Measurements from ENCODE around the gene FAM78A.

FAM78A gene

GRCh38 chr9:131277910-131278701 lies 1.8 kb upstream of the FAM78A start:
- H3K27me3 ChIP-seq (ENCODE audit: insufficient read depth, low read length) = peaks cover 30% of the 10 kb centered on the region
- DNase-seq = peak; percentile 66 to 80
- H3K14ac ChIP-seq (ENCODE audit: low read length) = no peak overlapping the region
- no CpG with 5 or more reads among the region's 59 CpGs for WGBS (ENCODE audit: extremely low coverage, insufficient coverage, insufficient read length)
- H4K12ac ChIP-seq (ENCODE audit: low read depth, low read length) = no peak overlapping the region
- no peak overlapping the region for H2BK12ac ChIP-seq (ENCODE audit: low read length)
- no peak overlapping the region for H4K8ac ChIP-seq (ENCODE audit: low read depth, low read length)
- no peak overlapping the region for H2BK120ac ChIP-seq (ENCODE audit: insufficient read depth, low read length, poor library complexity)
- no peak overlapping the region for H4K91ac ChIP-seq (ENCODE audit: low read depth, low read length)
- H2AK5ac ChIP-seq (ENCODE audit: low read length) = no peak overlapping the region
- peak overlapping the region; percentile 78 for H3K4me2 ChIP-seq (ENCODE audit: low read length)
- no peak overlapping the region for H2BK5ac ChIP-seq (ENCODE audit: low read depth, low read length, poor library complexity)
- no peak overlapping the region for H3K23ac ChIP-seq (ENCODE audit: low read length)
- peak overlapping the region; percentile 72 for H3K4me3 ChIP-seq (ENCODE audit: low read depth, low read length)
- peaks cover 6% of the 10 kb centered on the region for H3K9me3 ChIP-seq (ENCODE audit: insufficient read depth, low read depth, low read length)
- H3K79me1 ChIP-seq (ENCODE audit: low read length) = no peaks in the 10 kb centered on the region
- no peaks in the 10 kb centered on the region for H3K36me3 ChIP-seq (ENCODE audit: control insufficient read depth in 1 of 2, insufficient read depth in 2 of 2, low read length in 2 of 2)
- no peak overlapping the region for H3K27ac ChIP-seq (ENCODE audit: low read depth, low read length)
- H3K18ac ChIP-seq (ENCODE audit: low read length) = no peak overlapping the region
- H3K9ac ChIP-seq (ENCODE audit: low read length) = no peak overlapping the region
- no peak overlapping the region for H3K4ac ChIP-seq (ENCODE audit: low read depth, low read length)
- no peaks in the 10 kb centered on the region for H3K79me2 ChIP-seq (ENCODE audit: control insufficient read depth, insufficient read depth, low read length, poor library complexity)
- peaks cover 2 to 5% of the 10 kb centered on the region in 2 experiments for H3K4me1 ChIP-seq (ENCODE audit: control insufficient read depth in 1 of 2, insufficient read depth in 2 of 2, low read length in 2 of 2)
- H2AFZ ChIP-seq (ENCODE audit: insufficient read depth, low read length, poor library complexity) = no peak overlapping the region

GRCh38 chr9:131277287-131277909 lies 1.1 kb upstream of the FAM78A start:
- peak overlapping the region; percentile 78 for H3K4me2 ChIP-seq (ENCODE audit: low read length)
- peak overlapping the region; percentile 72 for H3K4me3 ChIP-seq (ENCODE audit: low read depth, low read length)
- H3K4ac ChIP-seq (ENCODE audit: low read depth, low read length) = no peak overlapping the region
- no peak overlapping the region for H2BK12ac ChIP-seq (ENCODE audit: low read length)
- no peaks in the 10 kb centered on the region for H3K79me2 ChIP-seq (ENCODE audit: control insufficient read depth, insufficient read depth, low read length, poor library complexity)
- no peak overlapping the region for H2BK5ac ChIP-seq (ENCODE audit: low read depth, low read length, poor library complexity)
- no peak overlapping the region for H4K91ac ChIP-seq (ENCODE audit: low read depth, low read length)
- H3K27me3 ChIP-seq (ENCODE audit: insufficient read depth, low read length) = peaks cover 26% of the 10 kb centered on the region
- peaks cover 2 to 4% of the 10 kb centered on the region in 2 experiments for H3K4me1 ChIP-seq (ENCODE audit: control insufficient read depth in 1 of 2, insufficient read depth in 2 of 2, low read length in 2 of 2)
- H3K36me3 ChIP-seq (ENCODE audit: control insufficient read depth in 1 of 2, insufficient read depth in 2 of 2, low read length in 2 of 2) = no peaks in the 10 kb centered on the region
- H3K14ac ChIP-seq (ENCODE audit: low read length) = no peak overlapping the region
- H2BK120ac ChIP-seq (ENCODE audit: insufficient read depth, low read length, poor library complexity) = no peak overlapping the region
- DNase-seq = no peak
- peak overlapping the region; percentile 17 for H2AFZ ChIP-seq (ENCODE audit: insufficient read depth, low read length, poor library complexity)
- H4K12ac ChIP-seq (ENCODE audit: low read depth, low read length) = no peak overlapping the region
- H2AK5ac ChIP-seq (ENCODE audit: low read length) = no peak overlapping the region
- no CpG with 5 or more reads among the region's 78 CpGs for WGBS (ENCODE audit: extremely low coverage, insufficient coverage, insufficient read length)
- H3K23ac ChIP-seq (ENCODE audit: low read length) = no peak overlapping the region
- H3K79me1 ChIP-seq (ENCODE audit: low read length) = no peaks in the 10 kb centered on the region
- H4K8ac ChIP-seq (ENCODE audit: low read depth, low read length) = no peak overlapping the region
- peaks cover 5% of the 10 kb centered on the region for H3K9me3 ChIP-seq (ENCODE audit: insufficient read depth, low read depth, low read length)
- no peak overlapping the region for H3K9ac ChIP-seq (ENCODE audit: low read length)
- H3K18ac ChIP-seq (ENCODE audit: low read length) = no peak overlapping the region
- H3K27ac ChIP-seq (ENCODE audit: low read depth, low read length) = no peak overlapping the region

DNA sequence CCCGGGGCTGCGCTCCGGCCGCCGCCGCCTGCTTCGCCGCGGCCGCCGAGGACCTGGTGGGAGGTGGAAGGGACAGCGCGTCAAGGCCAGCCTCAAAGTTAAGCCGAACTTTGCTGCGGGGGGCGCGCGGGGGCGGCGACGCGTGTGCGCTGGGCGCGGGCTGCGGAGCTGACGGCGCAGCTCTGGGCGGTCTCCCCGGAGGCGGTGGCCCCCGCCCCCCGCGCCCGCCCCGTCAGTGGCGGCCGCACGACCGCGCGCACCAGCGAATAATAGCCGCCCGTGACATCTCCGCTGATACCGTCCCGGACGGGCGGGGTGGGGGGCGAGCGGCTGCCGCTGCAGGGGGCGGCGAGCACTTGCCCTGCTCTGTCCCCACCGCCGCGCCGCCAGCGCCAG lies 579 bp upstream of the FAM78A start:
- DNase-seq = peak; percentile 42 to 61
- no peaks in the 10 kb centered on the region for H3K79me1 ChIP-seq (ENCODE audit: low read length)
- H3K23ac ChIP-seq (ENCODE audit: low read length) = no peak overlapping the region
- H3K9me3 ChIP-seq (ENCODE audit: insufficient read depth, low read depth, low read length) = peaks cover under 1% of the 10 kb centered on the region
- no peaks in the 10 kb centered on the region for H3K36me3 ChIP-seq (ENCODE audit: control insufficient read depth in 1 of 2, insufficient read depth in 2 of 2, low read length in 2 of 2)
- H3K79me2 ChIP-seq (ENCODE audit: control insufficient read depth, insufficient read depth, low read length, poor library complexity) = no peaks in the 10 kb centered on the region
- H2AFZ ChIP-seq (ENCODE audit: insufficient read depth, low read length, poor library complexity) = no peak overlapping the region
- H4K12ac ChIP-seq (ENCODE audit: low read depth, low read length) = no peak overlapping the region
- H2AK5ac ChIP-seq (ENCODE audit: low read length) = no peak overlapping the region
- H3K14ac ChIP-seq (ENCODE audit: low read length) = no peak overlapping the region
- H3K4me1 ChIP-seq (ENCODE audit: control insufficient read depth in 1 of 2, insufficient read depth in 2 of 2, low read length in 2 of 2) = peaks cover 2 to 4% of the 10 kb centered on the region in 2 experiments
- H3K27ac ChIP-seq (ENCODE audit: low read depth, low read length) = no peak overlapping the region
- no peak overlapping the region for H2BK5ac ChIP-seq (ENCODE audit: low read depth, low read length, poor library complexity)
- H4K8ac ChIP-seq (ENCODE audit: low read depth, low read length) = no peak overlapping the region
- no peak overlapping the region for H3K18ac ChIP-seq (ENCODE audit: low read length)
- H2BK120ac ChIP-seq (ENCODE audit: insufficient read depth, low read length, poor library complexity) = no peak overlapping the region
- WGBS (ENCODE audit: extremely low coverage, insufficient coverage, insufficient read length) = no CpG with 5 or more reads among the region's 60 CpGs
- H4K91ac ChIP-seq (ENCODE audit: low read depth, low read length) = no peak overlapping the region
- peak overlapping the region; percentile 78 for H3K4me2 ChIP-seq (ENCODE audit: low read length)
- H3K4me3 ChIP-seq (ENCODE audit: low read depth, low read length) = peak overlapping the region; percentile 60
- H2BK12ac ChIP-seq (ENCODE audit: low read length) = no peak overlapping the region
- H3K9ac ChIP-seq (ENCODE audit: low read length) = no peak overlapping the region
- H3K27me3 ChIP-seq (ENCODE audit: insufficient read depth, low read length) = peaks cover 22% of the 10 kb centered on the region
- no peak overlapping the region for H3K4ac ChIP-seq (ENCODE audit: low read depth, low read length)

GRCh38 chr9:131275332-131276093 lies 797 bp downstream of the FAM78A start:
- no peak overlapping the region for H2AK5ac ChIP-seq (ENCODE audit: low read length)
- no peak overlapping the region for H3K18ac ChIP-seq (ENCODE audit: low read length)
- peak; percentile 67 to 76 for DNase-seq
- no peaks in the 10 kb centered on the region for H3K36me3 ChIP-seq (ENCODE audit: control insufficient read depth in 1 of 2, insufficient read depth in 2 of 2, low read length in 2 of 2)
- H3K4ac ChIP-seq (ENCODE audit: low read depth, low read length) = no peak overlapping the region
- no peak overlapping the region for H2BK120ac ChIP-seq (ENCODE audit: insufficient read depth, low read length, poor library complexity)
- no peak overlapping the region for H3K9ac ChIP-seq (ENCODE audit: low read length)
- H3K14ac ChIP-seq (ENCODE audit: low read length) = no peak overlapping the region
- no CpG with 5 or more reads among the region's 29 CpGs for WGBS (ENCODE audit: extremely low coverage, insufficient coverage, insufficient read length)
- no peak overlapping the region for H4K91ac ChIP-seq (ENCODE audit: low read depth, low read length)
- H2BK5ac ChIP-seq (ENCODE audit: low read depth, low read length, poor library complexity) = no peak overlapping the region
- no peak overlapping the region for H3K4me3 ChIP-seq (ENCODE audit: low read depth, low read length)
- no peak overlapping the region for H4K8ac ChIP-seq (ENCODE audit: low read depth, low read length)
- no peak overlapping the region for H2AFZ ChIP-seq (ENCODE audit: insufficient read depth, low read length, poor library complexity)
- no peak overlapping the region for H3K4me2 ChIP-seq (ENCODE audit: low read length)
- peaks cover 17% of the 10 kb centered on the region for H3K27me3 ChIP-seq (ENCODE audit: insufficient read depth, low read length)
- H3K23ac ChIP-seq (ENCODE audit: low read length) = no peak overlapping the region
- H3K4me1 ChIP-seq (ENCODE audit: control insufficient read depth in 1 of 2, insufficient read depth in 2 of 2, low read length in 2 of 2) = peaks cover 2 to 4% of the 10 kb centered on the region in 2 experiments
- H3K27ac ChIP-seq (ENCODE audit: low read depth, low read length) = no peak overlapping the region
- no peak overlapping the region for H4K12ac ChIP-seq (ENCODE audit: low read depth, low read length)
- H3K79me2 ChIP-seq (ENCODE audit: control insufficient read depth, insufficient read depth, low read length, poor library complexity) = no peaks in the 10 kb centered on the region
- H3K79me1 ChIP-seq (ENCODE audit: low read length) = no peaks in the 10 kb centered on the region
- no peak overlapping the region for H2BK12ac ChIP-seq (ENCODE audit: low read length)
- no peaks in the 10 kb centered on the region for H3K9me3 ChIP-seq (ENCODE audit: insufficient read depth, low read depth, low read length)
